Epidermal melanocyte (primary cell): ENCODE results near the gene PPP6R1.

Experiments used
- DNase-seq: peaks from one replicate; pipeline ENCODE4 v3.0.0; 2011; ENCODE audit warnings: low spot score; ENCODE audit not compliant: insufficient read length

Gene PPP6R1

DNA sequence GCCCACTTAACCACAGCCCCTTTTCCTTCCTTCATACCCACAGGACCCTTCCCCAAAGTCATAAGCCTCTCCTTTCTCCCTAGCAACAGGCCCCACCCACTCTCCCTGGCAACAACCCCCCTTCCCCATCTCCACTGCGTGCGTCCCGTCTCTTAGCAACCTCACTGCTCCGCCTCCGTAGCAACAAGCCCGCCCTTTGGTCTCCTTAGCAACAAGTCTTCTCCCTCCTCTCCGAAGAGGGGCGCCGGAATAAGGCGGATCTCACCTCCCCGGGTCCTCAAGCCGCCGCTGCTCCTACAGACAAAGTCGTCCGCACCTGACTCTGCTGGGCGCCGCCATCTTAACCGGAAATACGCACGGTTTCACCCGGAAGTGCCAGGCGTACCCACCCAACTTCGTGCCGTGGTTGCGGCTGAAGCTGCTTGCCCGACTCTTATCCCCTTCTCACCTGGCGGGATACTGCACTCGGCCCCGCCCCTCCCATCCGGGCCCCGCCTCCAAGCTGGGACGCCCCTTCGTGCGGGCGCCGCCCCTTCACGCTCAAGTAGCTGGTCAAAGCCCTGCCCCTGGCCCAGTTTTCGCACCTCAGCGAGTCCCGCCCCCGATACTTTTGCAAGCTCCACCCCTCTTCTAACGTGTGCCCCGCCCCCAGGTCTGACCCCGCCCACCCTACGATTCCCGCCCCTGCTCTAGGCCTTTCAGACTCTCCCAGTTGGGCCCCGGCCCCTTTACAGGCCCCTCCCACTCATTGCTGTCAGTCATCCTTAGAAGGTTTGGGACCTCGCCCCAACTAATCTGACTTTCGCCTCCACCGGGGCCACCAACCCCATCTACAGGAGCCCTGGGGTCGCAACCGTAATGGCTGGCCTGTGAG lies 21.2 kb upstream of the PPP6R1 start, which contains the start of gene HSPBP1:
Gene HSPBP1, minus strand, starts transcription at position 341 of the 874 bp plus-strand sequence. CDS start 502 bp downstream, outside the sequence.
- peak; percentile 85 for DNase-seq

DNA sequence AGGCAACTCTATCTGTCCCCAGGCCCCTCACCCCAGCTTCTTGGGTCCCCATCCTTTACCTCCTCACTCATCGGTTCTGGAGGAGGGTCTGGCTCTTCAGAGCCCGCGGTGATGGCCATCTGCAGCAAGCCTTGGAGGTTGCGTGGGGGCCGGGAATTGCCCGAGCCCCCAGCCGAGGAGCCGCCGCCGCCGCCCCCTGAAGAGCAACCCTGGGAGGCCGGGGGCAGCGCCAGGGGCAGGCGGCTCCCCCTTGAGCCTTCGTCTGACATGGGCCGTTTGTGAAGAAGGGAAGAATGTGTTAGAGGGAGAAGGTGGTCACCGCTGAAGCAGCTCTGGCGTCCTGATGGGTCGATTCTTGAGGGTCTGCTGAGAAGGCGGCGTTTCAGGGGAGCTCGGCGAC lies 20.5 kb upstream of the PPP6R1 start:
- no peak for DNase-seq

DNA sequence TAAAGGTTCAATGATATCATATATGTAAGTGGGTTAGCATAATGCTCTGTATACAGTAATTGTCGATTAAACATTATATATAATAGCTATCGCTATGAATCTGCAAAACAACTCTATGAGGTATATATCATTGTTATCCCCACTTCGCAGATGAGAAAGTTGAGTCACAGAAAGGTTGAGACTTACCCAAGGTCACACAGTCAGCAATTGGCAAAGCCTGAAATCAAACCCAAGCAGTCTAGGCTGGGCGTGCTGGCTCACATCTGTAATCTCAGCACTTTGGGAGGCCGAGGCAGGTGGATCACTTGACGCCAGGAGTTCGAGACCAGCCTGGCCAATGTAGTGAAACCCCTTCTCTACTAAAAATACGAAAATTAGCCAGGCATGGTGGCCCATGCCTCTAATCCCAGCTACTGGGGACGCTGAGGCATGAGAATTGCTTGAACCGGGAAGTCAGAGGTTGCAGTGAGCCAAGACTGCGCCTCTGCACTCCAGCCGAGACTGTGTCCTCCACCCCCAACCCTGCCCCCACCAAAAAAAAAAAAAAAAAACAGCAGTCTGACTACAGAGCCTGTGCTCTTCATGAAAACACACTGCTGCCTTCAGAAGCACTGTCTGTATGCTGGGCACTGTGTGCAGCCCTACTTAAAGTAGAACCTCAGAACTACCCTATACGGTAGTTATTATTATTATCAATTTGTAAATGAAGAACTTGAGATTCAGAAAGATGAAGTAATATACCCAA lies 19.7 kb upstream of the PPP6R1 start:
- DNase-seq, result no peak

DNA sequence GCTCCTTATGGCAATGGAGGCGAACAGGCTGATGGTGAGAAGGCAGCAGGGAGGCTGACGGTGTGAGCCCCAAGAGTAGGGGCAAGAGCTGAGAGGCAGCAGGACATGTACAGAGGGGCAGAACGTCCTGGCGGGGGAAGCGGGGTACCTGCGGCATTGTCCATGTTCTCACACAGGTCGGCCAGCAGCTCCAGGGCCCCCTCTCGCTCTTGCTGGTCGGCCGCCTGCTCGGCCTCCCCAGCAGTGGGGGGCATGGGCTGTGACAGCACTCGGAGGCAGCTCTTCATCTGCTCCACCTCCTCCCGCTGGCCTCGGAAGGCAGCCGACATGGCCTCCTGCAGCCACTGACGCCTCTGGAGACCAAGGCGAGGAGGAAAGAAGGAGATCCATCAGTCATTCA lies 18.7 kb upstream of the PPP6R1 start:
- no peak for DNase-seq

DNA sequence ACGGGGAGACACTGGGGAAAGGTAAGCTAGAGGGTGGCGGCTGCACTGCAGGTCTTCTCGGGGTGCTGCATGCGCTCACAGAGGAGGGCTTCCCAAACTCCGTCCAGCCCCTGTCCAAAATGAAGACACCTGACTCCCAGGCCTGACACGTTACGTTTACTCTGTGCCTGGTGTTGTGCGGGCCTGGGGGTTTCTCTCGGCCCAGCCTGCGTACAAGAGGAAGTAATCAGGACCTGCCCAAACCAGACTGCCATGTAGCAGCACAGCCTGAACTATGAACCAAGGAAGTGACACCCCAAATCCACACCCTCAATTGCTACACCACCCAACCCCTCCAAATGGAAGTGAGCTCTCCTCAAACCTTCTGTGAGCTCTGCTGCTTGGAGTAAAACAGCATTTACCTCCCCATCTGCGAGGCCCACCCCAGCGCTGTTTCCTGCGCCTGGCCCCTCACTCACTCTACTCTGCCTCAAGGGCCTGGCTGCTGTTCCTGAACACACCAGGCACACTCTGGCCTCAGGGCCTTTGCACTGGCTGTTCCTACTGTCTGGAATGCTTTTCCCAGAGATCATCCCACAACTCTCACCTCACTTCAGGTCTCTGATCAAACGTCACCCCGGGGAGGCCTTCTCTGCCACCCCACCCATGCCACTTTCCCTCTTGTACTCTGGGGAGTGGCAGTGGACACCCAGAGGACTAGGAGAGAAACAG lies 18.1 kb upstream of the PPP6R1 start:
- no peak for DNase-seq

DNA sequence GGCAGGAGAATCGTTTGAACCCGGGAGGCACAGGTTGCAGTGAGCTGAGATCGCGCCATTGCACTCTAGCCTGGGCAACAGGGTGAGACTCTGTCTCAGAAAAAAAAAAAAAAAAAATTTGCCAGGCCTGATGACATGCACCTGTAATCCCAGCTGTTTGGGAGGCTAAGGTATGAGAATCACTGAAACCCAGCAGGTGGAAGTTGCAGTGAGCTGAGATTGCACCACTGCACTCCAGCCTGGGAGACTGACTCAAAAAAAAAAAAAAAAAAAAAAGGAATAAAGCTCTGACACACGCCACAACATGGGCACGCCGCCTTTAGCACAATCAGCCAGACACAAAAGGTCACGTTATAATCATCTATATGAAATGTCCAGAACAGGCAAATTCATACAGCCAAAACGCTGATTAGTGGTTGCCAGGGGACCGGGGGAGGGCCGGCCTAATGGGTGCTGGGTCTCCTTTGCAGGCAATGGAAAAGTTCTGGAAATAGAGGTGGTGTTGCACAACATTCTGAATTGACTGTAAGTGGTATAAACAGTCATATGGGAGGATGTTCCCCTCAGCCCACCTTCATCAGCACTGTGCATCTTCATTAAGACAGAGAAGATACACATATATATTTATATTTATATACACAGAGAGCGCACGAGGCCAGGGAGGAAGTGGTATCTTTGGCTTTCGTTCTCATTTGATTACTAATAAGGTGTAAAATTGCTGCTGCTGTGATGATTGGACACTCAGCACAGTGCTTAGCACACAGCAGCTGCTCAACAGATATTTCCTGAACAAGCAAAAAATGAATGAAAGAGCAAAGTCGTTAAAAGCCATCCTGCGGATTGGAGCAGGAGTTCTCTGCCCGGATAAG lies 17.3 kb upstream of the PPP6R1 start:
- DNase-seq, result no peak

DNA sequence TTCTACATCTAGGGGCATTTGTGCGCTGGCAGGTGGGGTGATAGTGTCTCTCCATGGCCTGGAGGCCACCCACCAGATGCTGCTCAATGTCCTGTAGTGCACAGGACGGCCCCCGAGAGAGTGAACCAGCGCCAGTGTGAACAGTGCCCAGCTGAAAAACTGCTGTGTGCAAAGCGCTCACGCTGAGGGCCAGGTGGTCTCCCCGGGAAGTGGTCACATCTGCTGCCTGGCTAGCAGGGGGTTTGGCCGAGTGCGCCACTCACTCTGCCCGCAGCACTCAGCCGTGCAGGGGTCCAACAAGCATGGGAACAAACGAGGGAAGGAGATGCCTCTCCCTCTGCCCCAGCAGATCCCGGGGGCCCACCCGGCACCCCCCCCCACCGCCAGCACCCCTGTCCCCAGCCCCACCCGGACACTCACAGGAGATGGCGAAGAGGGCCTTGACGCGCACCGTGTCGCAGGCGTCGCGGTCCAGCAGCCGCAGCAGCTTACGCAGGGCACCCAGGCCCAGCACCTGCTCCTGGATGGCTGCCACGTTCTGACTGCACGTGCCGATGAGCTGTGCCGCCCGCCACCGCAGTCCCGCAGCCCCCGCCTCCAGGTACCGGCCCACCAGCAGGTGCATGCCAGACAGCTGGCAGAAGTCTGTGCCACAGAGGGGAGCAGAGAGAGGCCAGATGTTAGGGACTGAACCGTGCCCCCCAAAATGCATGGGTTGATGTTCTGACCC lies 15.3 kb upstream of the PPP6R1 start:
- DNase-seq, result no peak

DNA sequence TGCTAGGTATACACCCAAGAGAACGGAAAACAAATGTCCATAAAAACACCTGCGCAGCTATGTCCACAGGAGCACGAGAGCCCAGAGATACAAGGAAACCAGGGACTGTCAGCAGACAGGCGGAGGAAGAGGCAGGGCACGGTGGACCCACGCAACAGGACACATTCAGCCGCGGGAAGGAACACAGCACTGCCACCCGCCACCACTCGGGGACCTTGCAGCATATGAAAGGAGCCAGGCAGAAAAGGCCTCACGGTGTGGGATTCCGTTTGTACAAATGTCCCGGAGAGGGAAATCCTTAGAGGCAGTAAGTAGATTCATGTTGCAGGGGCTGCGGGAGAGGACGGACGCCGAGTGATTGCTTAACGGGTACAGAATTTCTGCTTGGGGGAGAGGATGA lies 13.3 kb upstream of the PPP6R1 start:
- DNase-seq, result no peak

DNA sequence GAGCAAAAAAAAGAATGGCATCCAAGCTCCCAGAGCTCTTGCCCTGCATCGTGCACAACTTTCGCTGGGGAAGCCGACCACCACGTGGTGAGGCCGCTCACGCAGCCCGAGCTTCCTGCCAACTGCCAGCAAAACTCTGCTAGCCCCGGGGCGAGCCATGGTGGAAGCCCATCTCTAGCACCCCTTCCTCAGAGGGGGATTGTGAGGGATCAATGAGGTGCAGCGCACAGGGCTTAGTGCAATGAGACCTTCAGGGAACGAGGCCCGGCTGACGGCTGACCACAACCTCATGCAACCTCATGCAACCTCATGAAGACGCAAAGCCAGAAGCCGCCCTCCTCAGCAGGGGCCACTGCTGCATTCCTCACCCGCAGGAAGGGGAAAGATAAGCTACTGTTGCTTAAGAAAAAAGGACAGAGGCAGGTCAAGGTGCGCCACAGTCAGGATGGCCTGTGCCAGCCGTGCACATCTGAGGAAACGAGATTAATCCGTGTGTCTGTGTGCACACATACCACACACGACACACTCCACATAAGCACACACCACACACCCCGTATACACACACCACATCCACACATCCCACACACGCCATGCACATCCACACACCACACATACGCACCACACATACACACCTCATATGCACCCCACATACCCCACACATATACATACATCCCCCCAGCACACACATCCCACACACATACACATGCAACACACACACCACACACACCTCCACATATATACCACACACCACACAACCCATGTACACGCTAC lies 11.5 kb upstream of the PPP6R1 start:
- DNase-seq, result no peak

DNA sequence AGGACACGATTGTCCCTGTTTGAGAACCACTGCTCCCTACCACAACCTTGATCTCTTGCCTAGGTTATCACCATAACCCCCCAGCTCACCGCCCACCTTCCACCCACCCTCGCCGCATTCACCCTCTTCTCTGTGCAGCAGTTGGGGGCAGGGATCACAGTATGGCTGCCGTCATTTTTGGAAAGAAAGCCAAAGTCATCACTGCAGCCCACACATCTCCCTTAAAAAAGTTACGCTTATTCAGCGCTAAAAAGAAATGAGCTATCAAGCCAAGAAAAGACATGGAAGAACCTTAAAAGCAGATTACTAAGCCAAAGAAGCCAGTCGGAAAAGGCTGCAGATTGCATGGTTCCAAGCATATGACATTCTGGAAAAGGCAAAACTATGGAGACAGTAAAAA lies 10.5 kb upstream of the PPP6R1 start:
- DNase-seq, result no peak

DNA sequence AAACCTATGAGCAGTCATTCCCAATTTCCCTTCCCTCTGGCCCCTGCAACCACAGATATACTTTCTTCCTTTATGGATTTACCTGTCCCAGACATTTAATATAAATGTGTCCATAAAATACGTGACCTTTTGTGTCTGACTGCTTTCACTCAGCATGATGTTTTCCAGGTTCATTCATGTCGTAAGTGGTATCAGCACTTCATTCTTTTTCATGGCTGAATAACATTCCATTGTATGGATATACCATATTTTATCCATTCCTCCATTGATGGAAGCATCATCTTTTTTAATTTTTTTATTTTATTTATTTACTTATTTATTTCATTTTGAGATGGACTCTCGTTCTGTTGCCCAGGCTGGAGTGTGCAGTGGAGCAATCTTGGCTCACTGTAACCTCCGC lies 8.0 kb upstream of the PPP6R1 start:
- DNase-seq, result no peak

DNA sequence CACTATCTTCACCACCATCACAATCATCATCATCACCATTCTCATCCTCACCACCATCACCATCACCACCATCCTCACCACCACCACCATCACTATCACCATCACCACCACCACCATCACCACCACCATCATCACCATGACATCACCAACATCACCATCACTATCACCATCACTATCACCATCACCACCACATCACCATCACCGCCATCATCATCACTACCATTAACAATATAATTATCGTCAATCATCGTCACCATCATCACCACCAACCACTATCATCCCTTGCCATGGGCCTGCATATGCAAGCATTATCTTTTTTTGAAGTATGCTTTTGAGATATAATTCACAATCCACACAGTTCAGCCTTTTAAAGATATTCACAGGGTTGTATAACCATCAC lies 7.6 kb upstream of the PPP6R1 start:
- DNase-seq, result no peak

DNA sequence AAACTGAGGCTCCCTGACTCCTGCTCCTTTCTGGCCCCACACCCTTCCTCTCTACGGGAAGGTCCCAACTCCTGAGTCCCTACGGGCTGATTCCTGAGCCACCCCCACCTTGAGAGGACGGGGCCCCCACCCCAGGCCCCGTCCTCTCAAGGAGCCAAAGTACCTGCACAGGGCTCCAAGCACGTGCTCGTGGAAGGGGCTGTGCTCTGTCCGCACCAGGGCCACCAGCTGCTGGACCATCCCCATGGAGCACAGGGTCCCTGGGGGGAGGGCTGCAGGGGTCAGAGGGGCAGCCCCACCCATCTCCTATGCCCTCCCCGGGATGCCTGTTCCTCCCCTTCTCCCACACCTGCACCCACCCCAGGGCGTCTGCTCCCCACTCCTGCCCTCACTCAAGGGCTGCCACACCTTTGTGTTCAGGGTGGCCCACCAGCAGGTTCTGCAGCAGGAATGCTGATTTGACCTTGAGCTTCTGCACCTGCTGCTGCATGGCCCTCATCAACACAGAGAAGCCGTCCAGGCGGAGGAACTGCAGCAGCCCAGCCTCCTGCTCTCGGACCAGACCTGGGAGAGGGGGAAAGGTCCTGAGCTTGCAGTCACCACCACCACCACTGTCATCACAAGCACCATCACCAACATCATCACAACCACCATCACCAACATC lies 7.0 kb upstream of the PPP6R1 start:
- DNase-seq, result no peak

DNA sequence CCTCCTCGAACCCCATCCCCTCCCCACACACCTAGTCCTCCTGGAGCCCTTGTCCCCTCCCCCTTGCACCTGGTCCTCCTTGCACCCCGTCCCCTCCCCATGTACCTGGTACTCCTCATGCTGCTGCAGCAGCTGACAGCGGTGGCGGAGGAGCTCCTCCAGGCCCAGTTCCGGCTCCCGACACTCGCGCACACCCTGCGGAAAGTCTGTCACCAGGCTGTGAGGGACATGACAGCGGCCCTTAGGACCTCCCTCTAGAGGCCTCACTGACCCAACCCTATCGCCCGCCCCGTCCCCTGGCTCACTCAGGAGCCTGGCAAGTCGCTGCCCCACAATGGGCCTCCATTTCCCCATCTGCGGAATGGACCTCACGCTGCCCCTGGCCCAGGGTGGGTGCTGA lies 6.4 kb upstream of the PPP6R1 start:
- no peak for DNase-seq

DNA sequence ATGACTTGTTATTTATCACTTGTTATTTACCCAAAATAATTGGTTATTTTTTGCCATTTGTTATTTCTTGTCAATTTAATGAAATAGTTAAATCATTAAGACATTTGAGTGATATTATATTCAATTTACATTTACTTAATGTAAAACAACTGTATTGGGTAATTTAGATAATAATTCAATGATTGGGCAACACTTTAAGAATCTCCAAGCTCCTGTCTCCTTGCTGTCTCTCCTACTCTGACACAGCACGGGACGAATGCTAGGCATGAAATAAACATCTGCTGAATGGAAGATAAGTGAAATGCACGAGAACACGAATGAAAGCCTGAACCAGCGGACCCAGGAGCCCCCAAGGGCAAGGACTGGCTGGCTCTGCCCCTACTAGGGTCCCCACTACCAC lies 5.7 kb upstream of the PPP6R1 start:
- DNase-seq, result no peak

DNA sequence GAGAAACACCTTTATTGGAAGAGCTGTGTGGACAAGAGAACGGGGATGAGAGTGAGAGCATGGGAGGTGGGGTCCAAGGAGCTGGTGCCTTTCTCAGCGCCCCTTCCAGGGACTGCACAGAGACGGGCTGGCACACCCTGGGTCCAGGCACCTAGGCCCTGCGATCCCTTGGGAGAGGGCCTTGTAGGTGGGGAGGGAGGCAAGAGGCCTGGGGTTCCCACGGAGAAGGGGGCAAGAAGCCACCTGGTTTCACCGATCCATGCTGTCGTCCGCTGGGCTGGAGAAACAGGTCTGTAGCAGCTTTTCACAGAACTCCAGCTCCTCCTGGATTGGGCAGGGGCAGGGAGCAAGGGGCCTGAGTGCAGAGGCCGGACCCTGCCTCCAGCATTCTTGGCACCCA lies 3.5 kb upstream of the PPP6R1 start:
- no peak for DNase-seq

DNA sequence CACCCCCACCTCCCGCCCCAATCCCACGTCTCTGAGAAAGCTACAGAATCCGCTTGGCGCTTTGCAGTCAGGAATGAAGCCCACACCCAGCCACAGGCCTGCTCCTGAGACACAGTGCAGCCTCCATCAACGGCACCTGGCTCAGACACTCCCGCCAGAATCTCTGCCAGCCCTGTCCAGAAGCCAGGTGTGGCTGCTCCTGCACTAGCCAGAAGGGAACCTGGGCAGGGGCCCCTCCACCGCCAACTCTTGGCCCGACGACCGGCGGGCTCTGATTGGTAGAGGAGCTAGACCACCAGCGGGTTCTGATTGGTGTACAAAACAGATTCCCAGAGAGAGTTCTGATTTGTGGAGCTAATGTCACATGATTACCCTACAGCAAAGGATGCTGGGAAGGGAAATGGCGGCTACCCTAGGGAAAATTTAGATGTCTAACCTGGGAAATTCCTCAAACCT lies 2.9 kb upstream of the PPP6R1 start:
- no peak for DNase-seq

DNA sequence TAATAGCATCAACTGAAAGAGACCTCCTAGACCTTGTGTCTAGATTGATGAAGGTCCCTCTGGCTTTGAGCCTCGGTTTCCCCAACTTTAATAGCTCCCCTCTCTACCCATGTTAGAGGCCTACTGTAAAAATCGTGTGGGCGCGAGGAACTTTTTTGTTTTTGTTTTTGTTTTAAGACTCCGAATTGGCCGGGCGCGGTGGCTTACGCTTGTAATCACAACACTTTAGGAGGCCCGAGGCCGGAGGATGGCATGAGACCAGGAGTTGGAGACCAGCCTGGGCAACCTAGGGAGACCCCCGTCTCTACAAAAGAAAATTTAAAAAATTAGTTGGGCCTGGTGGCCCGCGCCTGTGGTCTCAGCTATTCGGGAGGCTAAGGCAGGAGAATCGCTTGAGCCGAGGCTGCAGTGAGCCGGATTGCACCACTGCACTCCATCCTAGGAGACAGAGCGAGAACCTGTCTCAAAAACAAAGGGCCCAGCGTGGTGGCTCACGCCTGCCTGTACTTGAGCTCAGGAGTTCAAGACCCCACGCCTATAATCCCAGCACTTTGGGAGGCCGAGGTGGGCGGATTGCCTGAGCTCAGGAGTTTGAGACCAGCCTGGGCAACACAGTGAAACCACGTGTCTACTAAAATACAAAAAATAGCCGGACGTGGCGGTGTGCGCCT lies 858 bp upstream of the PPP6R1 start:
- DNase-seq, result no peak

DNA sequence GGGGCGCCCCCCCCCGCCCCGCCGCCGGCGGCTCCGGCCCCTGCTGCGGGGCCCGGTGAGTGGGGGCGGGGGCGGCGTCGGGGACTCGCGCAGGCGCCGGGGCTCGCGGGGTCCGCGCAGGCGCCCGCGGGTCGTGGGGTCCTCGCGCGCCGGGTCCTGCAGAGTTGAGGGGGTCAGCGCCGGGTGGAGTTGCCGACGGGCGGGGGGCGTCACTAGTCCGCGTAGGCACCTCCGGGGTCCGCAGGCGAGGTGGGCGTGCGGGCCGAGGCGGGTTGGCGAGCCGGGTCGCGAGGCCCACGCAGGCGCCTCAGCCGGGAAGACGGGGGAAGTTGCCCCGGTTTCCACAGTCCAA lies 365 bp downstream of the PPP6R1 start:
- DNase-seq, result no peak
